HepG2 (cell line): Measurements from ENCODE around the gene TTC22.

ENCODE experiments used
- CHD2 ChIP-seq: IDR thresholded peaks from 2 replicates; pipeline ENCODE4 v1.6.1; 2011; ENCODE audit warnings: low read depth, low read length, improper control_type of control experiment
- ELF1 ChIP-seq: sonication (generic); formaldehyde crosslinking; IDR thresholded peaks from 2 replicates; pipeline ENCODE4 v1.4.0; 2020; ENCODE audit warnings: missing genetic modification reagents
- ESRRA ChIP-seq: sonication (generic); formaldehyde crosslinking; IDR thresholded peaks from 2 replicates; pipeline ENCODE4 v1.5.1; 2020; ENCODE audit warnings: mild to moderate bottlenecking, low read depth, missing genetic modification reagents
- NR2C2 ChIP-seq: sonication (generic); formaldehyde crosslinking; IDR thresholded peaks from 2 replicates; pipeline ENCODE4 v1.4.0; 2020; ENCODE audit warnings: missing genetic modification reagents, mild to moderate bottlenecking, moderate library complexity, borderline replicate concordance
- ZNF235 ChIP-seq: sonication (generic); formaldehyde crosslinking; IDR thresholded peaks from 2 replicates; pipeline ENCODE4 v1.8.1; 2023; ENCODE audit warnings: mild to moderate bottlenecking, missing genetic modification reagents, borderline replicate concordance
- ZNF263 ChIP-seq: sonication (generic); formaldehyde crosslinking; IDR thresholded peaks from 2 replicates; pipeline ENCODE4 v1.4.0; 2020; ENCODE audit warnings: missing genetic modification reagents
- ZNF780A ChIP-seq: sonication (generic); formaldehyde crosslinking; IDR thresholded peaks from 2 replicates; pipeline ENCODE4 v1.8.0; 2022; ENCODE audit warnings: mild to moderate bottlenecking, missing genetic modification reagents, moderate library complexity

GRCh38 chr1:54842963-54843362 is 41.8 kb upstream of the TTC22 start:
- TF ChIP-seq NR2C2 (CRISPR knock-in tag) (no peak), ZNF235 (CRISPR knock-in tag) (no peak), ZNF780A (CRISPR knock-in tag) (no peak), ZNF263 (CRISPR knock-in tag) (no peak), ELF1 (no peak), CHD2 (no peak), ESRRA (no peak)
